Measurements from ENCODE around the gene CCP110.

DNA sequence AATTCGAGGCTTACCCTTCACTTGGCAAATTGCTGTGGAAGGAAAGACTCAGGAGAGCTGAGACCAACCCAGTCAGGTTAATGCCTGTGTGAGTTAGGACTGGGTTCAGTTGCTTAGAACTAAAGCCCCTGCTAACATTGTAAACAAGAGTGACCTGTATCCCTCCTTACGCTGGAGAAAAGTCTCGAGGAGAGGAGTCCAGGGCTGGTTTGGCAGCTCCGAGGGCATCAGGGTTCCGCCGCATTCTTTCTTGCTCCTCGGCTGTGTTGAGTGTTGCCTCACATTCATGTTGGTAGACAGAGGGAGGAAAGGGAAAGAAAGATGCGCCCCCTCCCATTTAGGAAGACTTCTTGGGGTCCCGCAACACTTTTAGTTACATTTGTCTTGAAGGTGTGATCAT lies 50.3 kb downstream of the CCP110 start:
- TF ChIP-seq, protein P1, sequence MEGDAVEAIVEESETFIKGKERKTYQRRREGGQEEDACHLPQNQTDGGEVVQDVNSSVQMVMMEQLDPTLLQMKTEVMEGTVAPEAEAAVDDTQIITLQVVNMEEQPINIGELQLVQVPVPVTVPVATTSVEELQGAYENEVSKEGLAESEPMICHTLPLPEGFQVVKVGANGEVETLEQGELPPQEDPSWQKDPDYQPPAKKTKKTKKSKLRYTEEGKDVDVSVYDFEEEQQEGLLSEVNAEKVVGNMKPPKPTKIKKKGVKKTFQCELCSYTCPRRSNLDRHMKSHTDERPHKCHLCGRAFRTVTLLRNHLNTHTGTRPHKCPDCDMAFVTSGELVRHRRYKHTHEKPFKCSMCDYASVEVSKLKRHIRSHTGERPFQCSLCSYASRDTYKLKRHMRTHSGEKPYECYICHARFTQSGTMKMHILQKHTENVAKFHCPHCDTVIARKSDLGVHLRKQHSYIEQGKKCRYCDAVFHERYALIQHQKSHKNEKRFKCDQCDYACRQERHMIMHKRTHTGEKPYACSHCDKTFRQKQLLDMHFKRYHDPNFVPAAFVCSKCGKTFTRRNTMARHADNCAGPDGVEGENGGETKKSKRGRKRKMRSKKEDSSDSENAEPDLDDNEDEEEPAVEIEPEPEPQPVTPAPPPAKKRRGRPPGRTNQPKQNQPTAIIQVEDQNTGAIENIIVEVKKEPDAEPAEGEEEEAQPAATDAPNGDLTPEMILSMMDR (IDR thresholded peaks at IDR 0.05; ENCODE audit: insufficient read depth, low read depth, low read length) = no peak
- no peak for TF ChIP-seq EZH2 (IDR thresholded peaks at IDR 0.05; ENCODE audit: insufficient read depth, low read length)
